ENCODE data around the gene G6PC3.

GRCh38 chr17:44049294-44050060, 21.1 kb upstream of the G6PC3 start:
- TF ChIP-seq CTCF (IDR thresholded peaks at IDR 0.05): no peak
- TF ChIP-seq SMC3 (IDR thresholded peaks at IDR 0.05): no peak
- TF ChIP-seq MAX (IDR thresholded peaks at IDR 0.05): no peak
- TF ChIP-seq POLR2A (IDR thresholded peaks at IDR 0.05; ENCODE audit: low read length): no peak
- no peak for TF ChIP-seq MAZ (IDR thresholded peaks at IDR 0.05; ENCODE audit: borderline replicate concordance, low read depth, low read length)
- no peak for TF ChIP-seq HOXB5 (CRISPR knock-in tag; IDR thresholded peaks at IDR 0.05)
- TF ChIP-seq, protein P1, sequence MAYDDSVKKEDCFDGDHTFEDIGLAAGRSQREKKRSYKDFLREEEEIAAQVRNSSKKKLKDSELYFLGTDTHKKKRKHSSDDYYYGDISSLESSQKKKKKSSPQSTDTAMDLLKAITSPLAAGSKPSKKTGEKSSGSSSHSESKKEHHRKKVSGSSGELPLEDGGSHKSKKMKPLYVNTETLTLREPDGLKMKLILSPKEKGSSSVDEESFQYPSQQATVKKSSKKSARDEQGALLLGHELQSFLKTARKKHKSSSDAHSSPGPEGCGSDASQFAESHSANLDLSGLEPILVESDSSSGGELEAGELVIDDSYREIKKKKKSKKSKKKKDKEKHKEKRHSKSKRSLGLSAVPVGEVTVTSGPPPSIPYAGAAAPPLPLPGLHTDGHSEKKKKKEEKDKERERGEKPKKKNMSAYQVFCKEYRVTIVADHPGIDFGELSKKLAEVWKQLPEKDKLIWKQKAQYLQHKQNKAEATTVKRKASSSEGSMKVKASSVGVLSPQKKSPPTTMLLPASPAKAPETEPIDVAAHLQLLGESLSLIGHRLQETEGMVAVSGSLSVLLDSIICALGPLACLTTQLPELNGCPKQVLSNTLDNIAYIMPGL (CRISPR knock-in tag; IDR thresholded peaks at IDR 0.05; ENCODE audit: borderline replicate concordance): no peak
- no peak for TF ChIP-seq MYC (IDR thresholded peaks at IDR 0.05; ENCODE audit: borderline replicate concordance, low read length)
- no peak for TF ChIP-seq EP300 (IDR thresholded peaks at IDR 0.05)
- TF ChIP-seq POLR2AphosphoS2 (conservative IDR thresholded peaks at IDR 0.05; ENCODE audit: low read length): no peak
- no peak for TF ChIP-seq RAD21 (conservative IDR thresholded peaks at IDR 0.05 in 1 of 2, IDR thresholded peaks at IDR 0.05 in 1 of 2)
- no peak for TF ChIP-seq HOXB13 (CRISPR knock-in tag; IDR thresholded peaks at IDR 0.05; ENCODE audit: low read depth)
- TF ChIP-seq E2F6 (IDR thresholded peaks at IDR 0.05; ENCODE audit: borderline replicate concordance, low read depth): no peak
- TF ChIP-seq REST (IDR thresholded peaks at IDR 0.05): no peak

Data from A549 (cell line).